Measurements from ENCODE around the gene GREM2.

- TF ChIP-seq POLR2AphosphoS5 (IDR thresholded peaks at IDR 0.05; ENCODE audit: borderline replicate concordance, low read depth, low read length) (no peak), EZH2 (IDR thresholded peaks at IDR 0.05) (no peak), FOXP2 (optimal IDR thresholded peaks at IDR 0.05; ENCODE audit: control extremely low read depth, extremely low read length, insufficient read depth) (no peak)
These were observed 113.6 kb downstream of the GREM2 start for GRCh38 chr1:240498335-240498734.

Measured in SK-N-MC (cell line).